Occipital lobe (tissue), 1 donor: ENCODE measurements around the gene NCBP2. TPM values are rescaled to one million over a fixed set of nuclear protein-coding genes. Genes with fewer than 3 reads are reported as not detected.

Experiments used
- total RNA-seq: library from RNA; depleted of rRNA; stranded (reverse); fragments of >200 nt; gene quantifications from one replicate; pipeline ENCODE4 v1.2.3, GENCODE V29; 2014

Gene NCBP2
- total RNA-seq, 1 donor from 2014 or later = 80.8 TPM

Other genes starting within 250 kb of the NCBP2 start
- 8.0 TPM for gene CEP19, start 230.3 kb downstream of the NCBP2 start, total RNA-seq
- 46.6 TPM for gene PIGX, start 230.2 kb downstream of the NCBP2 start, total RNA-seq
- gene PAK2, start 202.7 kb downstream of the NCBP2 start, total RNA-seq = 54.4 TPM
- gene SENP5, start 74.6 kb downstream of the NCBP2 start, total RNA-seq = 86.3 TPM
- gene PIGZ, start 26.3 kb upstream of the NCBP2 start, total RNA-seq = 5.0 TPM
- gene MELTF, start 87.3 kb upstream of the NCBP2 start, total RNA-seq = 1.7 TPM